Gastroesophageal sphincter (tissue), 4 donors: ENCODE measurements around the gene DHX35. TPM values are rescaled to one million over a fixed set of nuclear protein-coding genes. Genes with fewer than 3 reads are reported as not detected.

ENCODE experiments used
- ATAC-seq: fragments of 150-250 bp; one replicate; pipeline ENCODE4 v1.9.1; 2016; ENCODE audit warnings: mild to moderate bottlenecking, moderate library complexity
- H3K27ac ChIP-seq, 4 donors: fragments of 200-600 bp; sonication (generic) in 3 of 4; 1 replicate in 3 of 4; 2 replicates in 1 of 4; pipeline ENCODE4 v1.5.1; 2016 to 2019
- H3K27me3 ChIP-seq: fragments of 200-600 bp; sonication (generic); one replicate; pipeline ENCODE4 v1.5.1; 2019
- H3K36me3 ChIP-seq, 2 donors: fragments of 200-600 bp; sonication (generic); one replicate each; pipeline ENCODE4 v1.5.1; 2019; ENCODE audit warnings: control low read depth in 1 of 2
- H3K4me1 ChIP-seq, 3 donors: fragments of 200-600 bp; sonication (generic); 1 replicate in 2 of 3; 2 replicates in 1 of 3; pipeline ENCODE4 v1.5.1; 2016 to 2019; ENCODE audit warnings: control low read depth in 2 of 3
- H3K4me3 ChIP-seq, 2 donors: fragments of 200-600 bp; sonication (generic); one replicate each; pipeline ENCODE4 v1.5.1; 2019; ENCODE audit warnings: mild to moderate bottlenecking in 1 of 2, moderate library complexity in 1 of 2
- H3K9me3 ChIP-seq, 3 donors: fragments of 200-600 bp; sonication (generic); one replicate each; pipeline ENCODE4 v1.5.1; 2017 to 2019; ENCODE audit warnings: control low read depth in 2 of 3
- EP300 ChIP-seq: sonication (generic); formaldehyde crosslinking; IDR thresholded peaks from one replicate; pipeline ENCODE4 v1.6.1; 2017; ENCODE audit warnings: antibody characterized with exemption, mild to moderate bottlenecking
- POLR2A ChIP-seq, 2 donors: fragments of 450-650 bp; IDR thresholded peaks; one replicate each; pipeline ENCODE4 v1.6.1; 2017; ENCODE audit warnings: antibody characterized with exemption in 2 of 2, mild to moderate bottlenecking in 2 of 2, moderate library complexity in 1 of 2
- POLR2AphosphoS5 ChIP-seq: sonication (generic); formaldehyde crosslinking; IDR thresholded peaks from one replicate; pipeline ENCODE4 v1.6.1; 2017; ENCODE audit warnings: antibody characterized with exemption
- WGBS, 2 donors: methylation state at CpG; one replicate each; pipeline ENCODE4 v1.1.5; 2018; ENCODE audit warnings: low coverage in 1 of 2; 5-methylcytosine and 5-hydroxymethylcytosine counted together
- total RNA-seq, 4 donors: library from RNA; depleted of rRNA; stranded (reverse); fragments of >200 nt; gene quantifications; one replicate each; pipeline ENCODE4 v1.1.0, GENCODE V29; 2016
- TF ChIP-seq, protein P1 (sequence below), 4 experiments: fragments of 200-600 bp in 2 of 4; fragments of 450-650 bp in 2 of 4; sonication (generic) in 1 of 4; IDR thresholded peaks; one replicate each; pipeline ENCODE4 v1.5.1; 2017 to 2019; ENCODE audit warnings: antibody characterized with exemption in 4 of 4, mild to moderate bottlenecking in 2 of 4, moderate library complexity in 2 of 4

The DHX35 gene
- total RNA-seq, 4 donors from 2014 or later = 23.0 to 34.1 (median 25.6) TPM

DNA sequence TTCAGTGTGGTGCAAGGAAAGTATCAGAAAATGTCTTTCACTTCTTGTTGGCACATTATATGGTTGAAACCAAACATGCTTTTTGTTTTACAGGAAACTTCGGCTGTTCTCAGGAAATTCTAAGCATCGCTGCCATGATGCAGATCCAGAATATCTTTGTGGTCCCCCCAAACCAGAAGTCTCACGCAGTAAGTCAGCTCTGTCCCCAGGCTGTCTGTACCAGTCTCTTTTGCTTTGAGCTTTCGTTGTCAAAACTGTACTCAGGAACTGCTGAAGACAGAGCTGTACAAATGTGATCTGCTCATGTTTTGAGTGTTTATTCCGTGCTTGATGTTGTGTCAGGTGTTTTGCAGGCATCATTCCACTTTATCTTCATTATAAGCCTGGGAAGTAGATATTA lies 59.6 kb downstream of the DHX35 start:
- TF ChIP-seq POLR2A (IDR thresholded peaks at IDR 0.05) = no peak
- TF ChIP-seq, protein P1, sequence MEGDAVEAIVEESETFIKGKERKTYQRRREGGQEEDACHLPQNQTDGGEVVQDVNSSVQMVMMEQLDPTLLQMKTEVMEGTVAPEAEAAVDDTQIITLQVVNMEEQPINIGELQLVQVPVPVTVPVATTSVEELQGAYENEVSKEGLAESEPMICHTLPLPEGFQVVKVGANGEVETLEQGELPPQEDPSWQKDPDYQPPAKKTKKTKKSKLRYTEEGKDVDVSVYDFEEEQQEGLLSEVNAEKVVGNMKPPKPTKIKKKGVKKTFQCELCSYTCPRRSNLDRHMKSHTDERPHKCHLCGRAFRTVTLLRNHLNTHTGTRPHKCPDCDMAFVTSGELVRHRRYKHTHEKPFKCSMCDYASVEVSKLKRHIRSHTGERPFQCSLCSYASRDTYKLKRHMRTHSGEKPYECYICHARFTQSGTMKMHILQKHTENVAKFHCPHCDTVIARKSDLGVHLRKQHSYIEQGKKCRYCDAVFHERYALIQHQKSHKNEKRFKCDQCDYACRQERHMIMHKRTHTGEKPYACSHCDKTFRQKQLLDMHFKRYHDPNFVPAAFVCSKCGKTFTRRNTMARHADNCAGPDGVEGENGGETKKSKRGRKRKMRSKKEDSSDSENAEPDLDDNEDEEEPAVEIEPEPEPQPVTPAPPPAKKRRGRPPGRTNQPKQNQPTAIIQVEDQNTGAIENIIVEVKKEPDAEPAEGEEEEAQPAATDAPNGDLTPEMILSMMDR (IDR thresholded peaks at IDR 0.05) = no peak
- TF ChIP-seq POLR2AphosphoS5 = no peak
- TF ChIP-seq EP300 = no peak
- Histone ChIP-seq H3K27ac (no peak overlapping the region), H3K9me3 (no peaks in the 10 kb centered on the region), H3K36me3 (peaks cover 0 to 95% of the 10 kb centered on the region in 2 donors), H3K4me1 (no peaks in the 10 kb centered on the region), H3K27me3 (no peaks in the 10 kb centered on the region), H3K4me3 (no peak overlapping the region)
- WGBS, 2 donors = 91 to 93% methylated on average over 5 of the region's 5 CpGs
- no peak for ATAC-seq

DNA sequence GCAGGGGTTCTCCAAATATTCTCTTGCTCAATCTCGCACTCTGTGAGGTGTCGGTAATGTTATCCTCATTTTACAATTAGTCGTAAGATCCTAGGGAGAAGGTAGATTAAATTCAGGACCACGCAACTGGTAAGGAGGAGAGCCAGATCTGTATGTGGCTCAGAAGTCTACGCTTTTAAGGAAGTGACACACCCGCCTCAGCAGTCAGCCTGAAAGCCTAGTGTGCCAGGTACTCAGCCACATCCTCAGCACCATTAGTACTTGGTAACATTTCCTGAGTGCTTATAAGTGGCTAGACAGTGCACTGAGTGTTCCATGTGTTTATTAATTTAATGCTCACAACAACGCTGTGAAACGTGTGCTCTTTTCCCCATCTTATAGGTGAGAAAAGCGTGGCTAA lies 63.7 kb downstream of the DHX35 start:
- WGBS, 2 donors = 83 to 97% methylated on average over 3 to 8 of the region's 9 CpGs
- Histone ChIP-seq H3K4me1 (peaks cover 0 to 26% (median 0%) of the 10 kb centered on the region in 3 donors), H3K4me3 (no peak overlapping the region), H3K9me3 (no peaks in the 10 kb centered on the region), H3K27me3 (no peaks in the 10 kb centered on the region), H3K36me3 (peaks cover 0 to 78% of the 10 kb centered on the region in 2 donors), H3K27ac (peak overlapping the region in 1 of 4 donors; percentile 21)
- no peak for TF ChIP-seq POLR2AphosphoS5
- TF ChIP-seq EP300 = no peak
- TF ChIP-seq, protein P1 (IDR thresholded peaks at IDR 0.05) = no peak
- TF ChIP-seq POLR2A (IDR thresholded peaks at IDR 0.05) = no peak
- ATAC-seq = no peak

DNA sequence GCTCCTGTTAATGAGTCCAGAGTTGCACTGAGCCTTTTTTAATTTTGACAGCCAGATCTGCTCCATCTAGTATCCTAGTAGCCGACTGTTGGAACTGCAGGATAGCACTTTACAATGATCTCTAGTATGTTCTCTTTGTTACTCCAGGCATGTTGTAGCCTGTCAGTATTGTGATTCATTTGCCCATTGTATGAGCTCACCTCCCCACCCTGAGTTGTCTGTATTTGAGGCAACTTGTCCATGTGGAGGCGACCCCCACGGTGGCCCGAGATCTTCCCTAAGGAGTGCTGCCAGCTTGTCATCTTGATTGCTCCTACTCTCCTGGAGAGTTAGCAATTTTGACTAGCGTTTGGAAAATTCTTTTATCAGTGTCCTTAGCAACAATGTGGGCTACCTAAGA lies 67.2 kb downstream of the DHX35 start:
- Histone ChIP-seq H3K4me3 (no peak overlapping the region), H3K9me3 (no peaks in the 10 kb centered on the region), H3K4me1 (peaks cover 0 to 26% (median 0%) of the 10 kb centered on the region in 3 donors), H3K27me3 (no peaks in the 10 kb centered on the region), H3K27ac (peak overlapping the region in 3 of 4 donors; percentile 67 to 83 (median 81)), H3K36me3 (peaks cover 0 to 76% of the 10 kb centered on the region in 2 donors)
- ATAC-seq = no peak
- TF ChIP-seq EP300 = no peak
- no peak for TF ChIP-seq POLR2AphosphoS5
- no peak for TF ChIP-seq POLR2A (IDR thresholded peaks at IDR 0.05)
- TF ChIP-seq, protein P1 (IDR thresholded peaks at IDR 0.05) = no peak
- WGBS, 2 donors = 24 to 25% methylated on average over 1 to 3 of the region's 5 CpGs

DNA sequence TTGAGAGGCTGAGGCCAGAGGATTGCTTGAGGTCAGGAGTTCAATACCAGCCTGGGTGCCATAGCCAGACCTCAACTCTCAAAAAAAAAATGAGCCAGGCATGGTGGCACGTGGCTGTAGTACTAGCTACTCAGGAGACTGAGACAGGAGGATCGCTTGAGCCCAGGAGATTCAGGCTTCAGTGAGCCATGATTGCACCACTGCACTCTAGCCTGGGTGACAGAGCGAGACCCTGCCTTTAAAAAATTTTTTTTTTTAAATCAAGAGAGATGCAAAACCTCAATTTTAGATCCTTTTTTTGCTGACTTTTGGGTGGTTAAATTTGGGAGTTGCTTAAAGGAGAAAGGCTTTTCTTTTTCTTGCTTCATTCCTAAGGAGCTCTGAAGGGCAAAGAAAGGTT lies 70.9 kb downstream of the DHX35 start:
- 89 to 93% methylated on average over 3 of the region's 3 CpGs for WGBS, 2 donors
- peaks cover 0 to 76% of the 10 kb centered on the region in 2 donors for H3K36me3 ChIP-seq

DNA sequence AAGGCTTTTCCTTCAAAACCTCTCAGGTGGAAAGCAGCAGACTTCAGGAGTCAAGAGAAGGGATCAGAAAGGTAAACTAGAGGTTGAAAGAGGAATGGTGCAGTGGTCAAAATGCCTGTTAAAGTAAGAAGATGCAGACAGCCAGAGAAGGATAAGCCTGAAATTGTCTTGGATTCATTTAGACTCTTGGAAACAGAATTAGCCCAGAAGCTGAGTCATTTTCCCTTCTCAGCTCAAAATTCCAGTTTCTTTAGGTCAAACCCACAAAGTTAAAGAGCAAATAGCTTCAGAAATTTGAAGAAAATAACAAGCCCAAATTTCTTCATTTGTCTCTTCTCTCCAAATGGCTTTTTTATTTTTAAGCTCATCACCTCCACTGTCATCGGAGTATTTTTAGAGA lies 73.9 kb downstream of the DHX35 start:
- TF ChIP-seq POLR2A (IDR thresholded peaks at IDR 0.05) (no peak), EP300 (no peak), POLR2AphosphoS5 (peak; percentile 40)
- TF ChIP-seq, protein P1 (IDR thresholded peaks at IDR 0.05) = no peak
- no peaks in the 10 kb centered on the region for H3K27me3 ChIP-seq
- 67% methylated on average over 1 of the region's 1 CpG for WGBS, 2 donors
- H3K4me3 ChIP-seq = no peak overlapping the region
- peak overlapping the region; percentile 66 to 93 (median 83) for H3K27ac ChIP-seq
- peaks cover 0 to 47% (median 0%) of the 10 kb centered on the region in 3 donors for H3K4me1 ChIP-seq
- peaks cover 0 to 95% of the 10 kb centered on the region in 2 donors for H3K36me3 ChIP-seq
- no peaks in the 10 kb centered on the region for H3K9me3 ChIP-seq
- ATAC-seq = no peak

More for the DNA sequence above, 70.9 kb downstream of the DHX35 start:
- no peak for TF ChIP-seq POLR2A (IDR thresholded peaks at IDR 0.05)
- no peak for TF ChIP-seq POLR2AphosphoS5
- TF ChIP-seq, protein P1 (IDR thresholded peaks at IDR 0.05) = no peak
- TF ChIP-seq EP300 = no peak
- Histone ChIP-seq H3K9me3 (no peaks in the 10 kb centered on the region), H3K4me1 (peaks cover 0 to 50% (median 0%) of the 10 kb centered on the region in 3 donors), H3K4me3 (no peak overlapping the region), H3K27ac (peak overlapping the region in 3 of 4 donors; percentile 40 to 81 (median 53)), H3K27me3 (no peaks in the 10 kb centered on the region)
- ATAC-seq = no peak
